T47D (cell line): ENCODE measurements around the gene CLTCL1.
"Not testable (repeated sequence)": the region's sequence is repeated elsewhere in the genome, so short reads cannot be mapped to it uniquely, and the experiment has no call there.

ENCODE experiments used
- DNase-seq, 2 experiments: peaks; one replicate each; pipeline versions ENCODE4 v3.0.0 to v3.0.0-alpha.2; 2011 to 2012; ENCODE audit warnings: low read depth in 1 of 2, low spot score in 1 of 2
- JUND ChIP-seq: IDR thresholded peaks from 2 replicates; pipeline ENCODE4 v1.6.1; 2012; ENCODE audit warnings: low read depth
- in situ Hi-C: cut with HindIII; loops from 2 replicates; pipeline ENCODE4 v1.10.0; 2016; ENCODE audit warnings: low sequenced_read_pairs, low pct_unique_long_range_greater_than_20kb

The CLTCL1 gene

DNA sequence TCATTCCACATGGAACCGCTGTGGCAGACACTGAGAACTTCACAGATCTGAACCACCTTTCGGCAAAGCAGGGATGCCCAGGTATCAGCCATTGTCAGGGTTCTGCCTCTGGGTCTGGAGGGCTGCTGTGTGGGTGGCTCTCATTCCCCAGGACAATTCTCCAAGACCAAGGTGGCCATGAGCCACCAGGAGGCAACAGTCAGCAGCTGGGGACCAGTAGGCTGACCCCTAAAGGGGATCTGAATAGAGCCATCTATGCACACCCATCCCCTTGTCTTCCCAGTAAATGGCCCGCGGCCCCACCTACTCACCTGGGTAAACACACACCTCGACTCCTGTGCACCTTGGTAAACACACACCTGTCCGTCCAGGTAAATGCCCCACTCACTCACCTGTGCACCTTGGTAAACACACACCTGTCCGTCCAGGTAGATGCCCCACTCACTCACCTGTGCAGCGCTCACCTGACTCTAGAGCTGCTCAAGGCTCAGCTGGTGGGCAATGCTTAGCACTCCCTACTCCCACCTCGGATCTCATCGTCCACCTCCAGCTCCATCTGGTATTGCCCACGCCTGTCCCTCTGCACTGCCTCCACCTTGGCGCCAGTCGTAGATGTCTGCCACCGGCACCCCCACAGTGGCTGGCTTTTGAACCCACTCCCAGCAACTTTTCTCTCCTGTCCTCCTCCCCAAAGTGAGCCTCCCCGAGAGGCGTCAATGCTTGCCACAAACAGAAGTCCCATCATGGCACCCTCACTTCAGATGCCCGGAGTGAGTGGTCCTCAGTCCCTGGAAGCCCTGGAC, 123.2 kb downstream of the CLTCL1 start:
- no peak for TF ChIP-seq JUND
- DNase-seq, result peak in 1 of 2 experiments; percentile 51
- in situ Hi-C loops, result no loop called here

DNA sequence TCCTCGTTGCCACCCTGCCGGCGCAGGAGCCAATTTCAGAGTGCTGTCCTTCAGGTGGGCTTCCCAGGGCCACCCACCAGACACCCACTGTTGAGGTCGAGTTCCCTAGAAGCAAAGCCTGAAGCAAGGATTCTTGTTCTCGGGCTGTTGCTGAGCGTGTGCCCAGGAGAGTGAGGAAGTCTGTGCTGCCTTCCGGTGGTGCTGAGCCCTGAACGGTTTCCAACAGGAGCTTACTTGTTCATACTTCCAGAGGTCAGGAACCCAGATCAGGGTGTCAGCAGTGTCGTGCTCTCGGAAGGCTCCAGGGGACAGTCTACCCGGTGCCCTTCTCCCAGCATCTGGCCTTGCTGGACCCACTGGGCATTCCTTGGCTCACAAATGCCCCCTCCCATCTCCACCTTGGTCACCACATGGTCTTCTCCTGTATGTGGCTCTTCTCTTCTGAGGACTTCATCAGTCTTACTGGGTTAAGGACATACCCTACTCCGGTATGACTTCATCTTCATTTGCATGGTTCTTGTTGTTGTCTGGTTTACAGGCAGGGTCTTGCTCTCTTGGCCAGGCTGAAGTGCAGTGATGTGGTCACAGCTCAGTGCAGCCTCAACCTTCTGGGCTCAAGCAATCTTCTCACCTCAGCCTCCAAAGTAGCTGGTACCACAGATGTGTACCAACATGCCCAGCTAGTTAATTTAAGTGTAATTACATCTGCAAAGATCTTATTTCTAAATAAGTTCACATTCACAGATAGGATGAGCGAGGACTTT, 124.2 kb downstream of the CLTCL1 start:
- in situ Hi-C loops, result no loop called here
- no peak for TF ChIP-seq JUND
- DNase-seq, result no peak

DNA sequence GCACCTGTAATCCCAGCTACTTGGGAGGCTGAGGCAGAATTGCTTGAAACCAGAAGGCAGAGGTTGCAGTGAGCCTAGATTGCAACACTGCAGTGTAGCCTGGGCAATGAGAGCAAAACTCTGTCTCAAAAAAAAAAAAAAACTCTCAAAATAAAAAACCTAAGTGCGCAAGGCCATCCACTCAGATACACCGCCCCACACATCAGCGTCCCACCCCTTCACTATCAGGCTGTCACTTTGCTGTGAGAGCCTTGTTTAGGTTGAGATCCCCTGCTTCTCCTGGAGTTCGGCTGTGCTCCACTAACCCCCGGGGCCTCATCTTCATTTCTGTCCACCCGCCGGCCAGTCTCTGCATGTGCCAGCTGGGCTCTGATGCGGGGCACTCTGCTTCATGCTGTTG, 125.1 kb downstream of the CLTCL1 start:
- in situ Hi-C loops, result no loop called here
- no peak for DNase-seq
- no peak for TF ChIP-seq JUND

DNA sequence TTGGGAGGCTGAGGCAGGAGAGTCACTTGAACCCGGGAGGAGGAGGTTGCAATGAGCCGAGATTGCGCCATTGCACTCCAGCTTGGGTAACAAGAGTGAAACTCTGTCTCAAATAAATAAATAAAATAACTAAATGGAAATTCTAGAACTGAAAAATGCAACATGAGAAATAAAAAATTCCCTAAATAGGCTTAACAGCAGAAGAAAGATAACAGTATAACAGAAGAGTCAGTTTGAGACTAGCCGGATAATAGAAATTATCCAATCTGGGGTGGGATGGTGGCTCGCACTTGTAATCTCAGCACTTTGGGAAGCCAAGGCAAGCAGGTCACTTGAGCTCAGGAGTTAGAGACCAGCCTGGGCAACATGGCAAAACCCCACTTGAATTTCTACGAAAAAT, 127.1 kb downstream of the CLTCL1 start:
- TF ChIP-seq JUND, result no peak
- no peak for DNase-seq
- in situ Hi-C loops, result no loop called here

DNA sequence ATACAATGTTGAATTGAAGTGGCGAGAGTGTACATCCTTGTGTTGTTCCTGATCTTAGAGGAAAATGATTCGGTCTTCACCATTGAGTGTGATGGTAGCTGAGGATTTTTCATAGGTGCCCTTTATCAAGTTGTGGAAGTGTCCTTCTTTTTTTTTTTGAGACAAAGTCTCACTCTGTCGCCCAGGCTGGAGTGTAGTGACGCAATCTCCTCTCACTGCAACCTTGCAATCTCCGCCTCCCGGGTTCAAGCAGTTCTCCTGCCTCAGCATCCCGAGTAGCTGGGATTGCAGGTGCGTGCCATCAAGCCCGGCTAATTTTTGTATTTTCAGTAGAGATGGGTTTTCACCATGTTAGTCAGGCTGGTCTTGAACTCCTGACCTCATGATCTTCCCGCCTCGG, 132.9 kb downstream of the CLTCL1 start:
- DNase-seq, in situ Hi-C loops: not testable (repeated sequence)

DNA sequence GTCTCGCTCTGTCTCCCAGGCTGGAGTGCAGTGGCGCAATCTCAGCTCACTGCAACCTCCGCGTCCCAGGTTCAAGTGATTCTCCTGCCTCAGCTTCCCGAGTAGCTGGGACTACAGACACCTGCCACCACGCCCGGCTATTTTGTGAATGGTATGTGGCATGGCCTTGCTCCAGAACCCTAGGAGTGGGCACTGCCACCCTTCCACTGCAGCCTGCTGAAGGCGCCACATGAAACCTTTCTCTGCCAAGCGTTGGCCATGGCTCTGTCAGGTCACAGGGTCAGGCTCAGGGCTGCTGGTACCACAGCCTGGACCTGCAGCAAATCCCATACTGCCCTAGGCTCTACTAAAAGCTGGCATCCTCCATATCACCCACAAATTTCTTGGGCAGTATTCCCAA, 135.4 kb downstream of the CLTCL1 start:
- DNase-seq, in situ Hi-C loops: not testable (repeated sequence)

DNA sequence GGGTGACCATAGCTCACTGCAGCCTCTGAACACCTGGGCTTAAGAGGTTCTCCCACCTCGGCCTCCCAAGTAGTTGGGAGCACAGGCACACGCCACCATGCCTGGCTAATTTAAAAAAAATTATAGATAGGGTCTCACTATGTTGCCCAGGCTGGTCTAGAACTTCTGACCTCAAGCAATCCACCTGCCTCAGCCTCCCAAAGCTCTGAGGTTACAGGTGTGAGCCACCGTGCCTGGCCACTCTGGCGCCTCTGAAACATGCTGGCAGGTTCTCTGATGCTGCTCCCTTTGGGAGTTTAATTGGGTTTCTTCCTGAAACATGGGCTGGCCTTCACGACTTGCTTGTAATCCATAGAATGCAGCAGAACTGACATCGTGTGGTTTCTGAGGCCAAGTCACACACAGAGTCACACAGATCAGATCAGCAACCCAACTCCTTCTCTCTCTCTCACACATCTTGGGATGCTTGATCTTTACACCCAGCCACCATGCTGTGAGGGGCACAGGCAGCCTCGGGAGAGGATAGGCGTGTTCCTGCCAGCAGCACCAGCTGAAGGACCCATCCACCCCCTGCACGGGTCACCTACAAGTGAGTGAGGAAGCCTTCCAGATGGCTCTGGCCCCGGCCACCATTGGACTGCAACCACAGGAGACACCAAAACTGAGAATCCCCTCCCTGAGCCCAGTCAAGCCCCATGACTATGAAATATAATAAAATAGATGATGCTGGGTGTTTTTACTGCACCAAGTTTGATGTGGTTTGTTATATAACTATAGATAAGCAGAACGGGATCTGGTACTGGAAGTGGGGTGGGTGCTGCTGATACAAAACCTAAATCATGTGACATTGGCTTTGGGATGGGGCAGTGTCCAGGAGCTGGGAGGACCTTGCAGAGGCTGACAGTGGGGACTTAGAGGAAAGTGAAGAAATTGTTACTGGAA, 138.3 kb downstream of the CLTCL1 start:
- no peak for TF ChIP-seq JUND
- in situ Hi-C loops, result no loop called here
- peak in 1 of 2 experiments; percentile 42 for DNase-seq

DNA sequence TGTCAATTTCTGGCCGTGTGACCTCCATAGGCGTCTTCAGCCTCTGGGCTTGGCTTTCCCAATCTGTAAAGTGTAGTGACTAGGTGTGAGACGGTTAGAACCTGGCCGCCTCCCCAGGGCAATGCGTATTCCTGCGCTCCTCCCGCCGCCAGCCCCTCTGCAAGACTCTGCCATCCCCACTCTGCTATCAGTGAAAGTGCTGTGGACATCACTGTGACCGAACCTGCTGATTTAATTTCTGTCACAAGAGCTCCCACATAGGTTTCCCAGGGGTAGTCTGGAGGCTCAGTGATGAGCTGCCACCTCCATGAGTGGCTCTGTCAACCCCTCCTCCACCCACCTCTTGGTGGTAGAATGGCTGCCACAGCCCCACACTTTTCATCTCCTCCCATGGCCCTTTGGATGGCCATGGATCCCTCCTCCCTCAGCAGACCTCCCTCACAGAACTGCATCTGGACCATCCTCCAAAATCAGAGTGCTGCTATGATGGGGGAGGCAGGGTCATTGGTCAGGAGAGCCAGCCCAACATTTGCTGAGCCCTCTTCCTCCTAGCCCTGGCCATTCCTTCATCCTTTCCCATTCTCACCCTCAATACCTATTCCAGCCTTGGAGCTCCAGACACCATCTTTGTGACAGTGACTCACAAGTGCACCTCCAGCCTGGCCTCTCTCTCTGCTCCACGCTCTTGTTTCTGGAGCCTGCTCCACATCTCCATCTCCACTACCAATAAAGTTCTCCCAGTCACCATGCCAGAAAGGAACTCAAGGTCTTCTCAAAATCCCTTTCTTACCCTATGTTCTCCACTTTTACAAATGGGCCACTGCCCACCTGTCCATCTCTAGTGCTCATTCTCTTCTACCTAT, 140.0 kb downstream of the CLTCL1 start:
- in situ Hi-C loops, result no loop called here
- no peak for DNase-seq

DNA sequence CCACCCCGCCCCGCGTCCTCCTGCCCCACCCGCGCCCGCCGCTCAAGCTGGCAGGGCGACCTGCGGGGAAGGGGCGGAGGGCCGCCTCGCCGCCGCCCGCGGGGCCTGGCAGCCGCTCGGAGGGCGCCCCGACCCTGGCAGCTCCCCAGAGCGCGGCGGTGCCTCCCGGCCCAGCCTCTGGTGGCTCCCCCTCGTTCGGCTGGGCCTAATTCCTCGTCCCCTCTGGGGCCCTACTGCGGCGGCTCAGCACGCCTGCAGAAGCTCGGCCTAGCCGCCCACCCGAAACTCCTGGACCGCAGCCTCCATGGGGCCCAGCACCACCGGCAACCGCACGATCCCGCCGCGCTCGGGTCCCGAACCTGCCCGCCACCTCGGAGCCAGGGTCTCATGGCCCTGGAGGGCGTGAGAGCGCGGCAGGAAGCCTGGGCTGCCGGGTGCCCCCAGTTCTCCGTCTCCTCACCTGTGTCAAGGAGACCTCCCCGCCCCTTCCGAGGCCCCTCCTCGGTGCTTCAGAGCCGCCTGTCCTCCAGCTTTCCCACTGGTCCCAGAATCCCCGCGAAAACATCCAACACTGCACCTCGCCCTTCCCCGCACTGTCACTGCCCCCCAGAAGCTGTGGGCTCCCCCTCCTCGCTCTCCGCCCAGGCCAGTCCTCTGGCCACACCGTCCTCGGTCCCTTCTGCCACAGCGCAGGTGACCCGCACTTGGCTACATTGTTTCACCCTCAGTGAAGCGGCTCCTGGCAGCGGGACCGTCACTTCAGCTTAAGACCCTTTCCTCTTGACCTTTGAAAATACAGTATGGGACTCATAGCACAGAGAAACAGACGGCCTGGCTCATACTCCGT, 140.8 kb downstream of the CLTCL1 start:
- in situ Hi-C loops, result no loop called here
- DNase-seq, result no peak
- no peak for TF ChIP-seq JUND

More for the DNA sequence above, 140.0 kb downstream of the CLTCL1 start:
- no peak for TF ChIP-seq JUND

DNA sequence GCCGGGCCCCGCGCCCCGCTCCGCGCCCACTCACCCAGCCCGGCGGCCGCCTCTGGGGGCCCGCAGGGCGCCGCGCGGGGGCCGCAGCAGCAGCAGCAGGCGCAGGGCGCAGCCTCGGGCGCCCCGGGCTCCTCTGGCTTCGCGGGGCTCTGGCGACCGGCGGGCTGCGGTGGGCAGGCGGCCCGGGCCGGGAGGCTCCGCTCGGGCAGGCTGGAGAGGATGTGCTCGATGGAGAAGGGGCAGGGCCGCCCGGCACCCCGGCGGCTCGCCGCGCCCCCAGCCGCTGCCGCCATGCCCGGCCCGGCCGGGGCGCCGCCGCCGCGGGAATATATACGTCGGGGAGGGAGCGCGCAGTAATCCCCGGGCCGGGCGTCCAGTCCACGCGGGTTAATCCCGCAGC, 141.5 kb downstream of the CLTCL1 start, which contains the start of gene GSC2:
TSS of gene GSC2 (minus strand) at position 302 of the 400 bp plus-strand sequence. CDS start at position 293, 9 bp downstream.
- in situ Hi-C loops, result no loop called here

More for the DNA sequence above, 141.5 kb downstream of the CLTCL1 start, which contains the start of gene GSC2:
- DNase-seq, result no peak
- TF ChIP-seq JUND, result no peak
